NCI-H526 (cell line): ENCODE data around the gene SORBS2.

ENCODE experiments used
- DNase-seq, 2 experiments: peaks; one replicate each; lab custom pipeline; 2025; lab: John Stamatoyannopoulos, UW

The SORBS2 gene

DNA sequence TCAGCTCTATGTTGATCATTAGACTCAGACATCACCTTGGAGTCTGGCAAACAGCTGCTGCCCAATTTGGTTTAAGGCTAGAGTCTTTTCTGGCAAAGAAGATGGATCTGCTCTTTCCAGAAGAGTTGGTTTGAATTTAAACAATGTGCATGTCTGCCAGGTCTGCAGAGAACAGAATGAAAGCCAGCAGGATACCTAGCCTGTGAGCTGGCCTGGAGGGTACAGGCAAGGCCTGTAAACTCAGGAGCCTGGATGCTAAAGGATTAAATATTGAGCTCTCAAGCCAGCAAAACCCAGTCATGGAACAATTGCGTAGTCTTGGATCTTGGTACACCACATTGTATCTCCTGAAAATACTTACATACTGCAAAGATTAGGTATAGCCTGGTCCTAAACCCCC is 261.1 kb downstream of the SORBS2 start:
- DNase-seq: no peak

DNA sequence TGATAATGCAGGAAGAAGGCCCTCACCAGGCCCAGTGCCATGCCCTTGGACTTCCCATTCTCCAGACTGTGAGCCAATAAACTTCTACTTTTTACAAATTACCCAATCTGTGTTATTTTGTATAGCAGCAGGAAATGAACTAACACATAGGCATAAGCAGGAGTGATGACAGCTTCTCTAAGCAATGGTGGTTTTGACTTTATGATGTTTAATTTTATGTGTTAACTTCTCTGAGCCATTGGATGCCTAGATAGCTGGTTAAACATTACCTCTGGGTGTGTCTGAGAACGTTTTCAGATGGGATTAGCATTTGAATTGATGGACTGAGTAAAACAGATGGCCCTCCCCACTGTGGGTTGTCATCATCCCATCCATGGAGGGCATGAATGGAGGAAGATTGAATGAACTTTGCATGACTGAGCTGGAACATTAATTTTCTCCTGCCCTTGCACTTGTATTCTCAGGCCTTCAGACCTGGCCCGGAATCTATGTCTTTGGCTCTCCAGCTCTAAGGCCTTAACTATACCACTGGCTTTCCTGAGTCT is 262.8 kb downstream of the SORBS2 start:
- DNase-seq: no peak

DNA sequence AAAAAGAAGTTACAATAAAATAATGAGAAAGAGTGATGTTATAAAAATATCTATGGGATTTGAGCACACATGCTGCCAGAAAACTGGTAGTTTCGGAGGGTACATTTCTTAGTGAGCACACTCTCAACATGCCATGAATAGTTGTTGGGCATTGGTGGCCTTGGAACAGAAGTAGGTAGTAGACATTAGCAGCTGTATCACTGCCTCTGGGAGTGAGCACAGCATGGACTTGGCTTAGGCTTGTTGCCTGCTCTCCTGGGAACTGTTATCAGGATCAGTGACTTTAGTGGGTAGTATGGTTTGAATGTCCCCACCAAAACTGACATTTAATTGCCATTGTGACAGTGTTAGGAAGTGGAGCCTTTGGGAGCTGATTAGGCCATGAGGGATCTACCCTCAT is 263.4 kb downstream of the SORBS2 start:
- no peak for DNase-seq

DNA sequence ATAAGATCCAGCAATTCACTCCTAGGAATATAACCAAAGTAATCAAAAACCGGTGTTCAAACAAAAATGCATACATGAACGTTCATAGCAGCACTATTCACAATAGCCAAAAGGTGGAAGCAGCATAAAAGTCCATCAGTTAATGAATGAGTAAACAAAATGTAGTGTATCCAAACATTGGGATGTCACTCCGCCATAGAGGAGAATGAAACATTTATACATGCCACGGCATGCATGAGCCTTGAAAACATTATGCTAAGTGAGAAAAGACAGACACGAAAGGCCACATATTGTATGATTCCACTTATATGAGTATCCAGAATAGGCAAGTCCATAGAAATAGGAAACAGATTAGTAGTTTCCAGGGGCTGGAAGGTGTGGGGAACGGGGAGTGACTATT is 265.7 kb downstream of the SORBS2 start:
- no peak for DNase-seq

DNA sequence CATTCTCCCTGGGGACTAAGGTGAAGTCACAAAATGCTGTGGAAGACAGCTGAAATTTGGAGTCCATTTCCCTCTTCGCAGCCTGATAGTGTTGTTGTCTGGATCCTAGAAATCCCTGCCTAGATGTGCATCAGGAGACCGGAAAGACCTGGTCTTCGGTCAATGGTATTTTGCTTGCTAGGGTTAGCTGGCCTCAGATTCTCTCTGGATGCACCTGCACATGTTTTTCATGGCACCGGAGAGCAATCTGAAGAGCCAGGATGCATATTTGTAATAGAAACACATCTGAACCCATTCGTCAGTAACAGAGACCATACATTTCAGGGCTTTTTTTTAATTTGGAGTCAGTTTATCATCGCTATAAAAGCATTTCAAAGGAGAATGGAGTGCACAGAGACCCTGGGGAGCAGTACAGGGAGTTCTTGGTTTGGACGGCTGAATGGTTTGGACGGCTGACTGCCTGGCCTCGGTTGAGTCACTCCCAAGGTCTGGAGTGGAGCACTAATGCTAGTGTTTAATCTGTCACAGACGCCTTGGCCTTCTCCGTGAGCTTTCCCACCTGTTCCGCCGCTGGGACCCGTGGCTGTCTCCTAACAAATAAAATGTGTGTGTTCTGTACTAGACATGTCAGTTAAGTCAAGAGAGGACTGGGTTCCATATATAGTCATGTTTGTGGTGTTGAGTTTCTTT is 269.2 kb downstream of the SORBS2 start:
- DNase-seq: no peak

DNA sequence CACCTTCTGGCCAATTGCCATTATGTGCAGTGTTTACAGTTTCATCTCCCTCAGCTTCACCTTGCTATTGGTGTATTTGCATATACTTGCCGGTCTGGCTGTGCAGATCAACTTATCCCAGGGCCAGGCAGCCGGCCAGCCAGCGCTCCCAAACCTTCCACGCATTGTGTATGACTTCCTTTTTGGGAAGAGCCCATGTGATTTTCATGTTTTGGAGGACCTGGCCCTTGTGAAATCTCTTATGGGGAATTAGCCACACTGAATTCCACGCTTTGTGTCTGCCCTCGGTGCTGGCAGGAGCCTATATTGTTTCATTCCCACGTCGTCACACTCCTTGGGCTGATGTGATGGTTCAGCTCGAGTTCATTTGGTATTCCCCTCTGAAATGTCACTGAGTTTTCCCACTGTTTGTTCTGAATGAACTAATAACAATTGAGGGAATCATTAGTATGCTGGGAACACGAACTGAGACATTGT is 270.7 kb downstream of the SORBS2 start:
- peak in 1 of 2 experiments; percentile 37 for DNase-seq

DNA sequence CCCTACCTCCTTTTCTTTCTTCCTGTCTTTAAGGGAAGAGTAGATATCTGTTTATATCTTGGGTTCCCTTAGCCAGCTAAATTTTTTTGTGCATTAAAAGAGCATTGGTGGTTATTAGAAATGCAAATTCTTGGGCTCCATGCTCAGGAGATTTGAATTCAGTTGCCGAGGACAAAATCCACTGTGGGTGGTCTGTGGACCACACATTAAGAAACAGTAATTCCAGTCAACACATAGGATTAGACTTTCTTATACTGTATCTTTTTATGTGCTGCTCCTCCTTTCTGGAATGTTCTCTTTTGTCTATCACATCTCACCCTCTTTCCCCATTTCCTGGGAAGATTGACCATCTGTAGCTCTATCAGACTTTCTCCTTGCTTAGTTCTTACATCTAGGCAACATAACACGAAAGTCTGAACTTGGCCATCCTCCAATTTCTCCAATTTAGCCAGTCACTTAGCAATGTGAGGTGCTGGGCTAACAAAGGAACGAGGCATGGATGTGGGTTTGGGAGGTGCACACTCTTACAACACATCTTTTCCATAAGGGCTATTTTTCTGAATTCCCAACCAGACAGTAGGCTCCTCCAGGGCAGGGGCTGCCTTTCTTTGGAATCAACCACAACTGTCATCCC is 271.4 kb downstream of the SORBS2 start:
- no peak for DNase-seq

DNA sequence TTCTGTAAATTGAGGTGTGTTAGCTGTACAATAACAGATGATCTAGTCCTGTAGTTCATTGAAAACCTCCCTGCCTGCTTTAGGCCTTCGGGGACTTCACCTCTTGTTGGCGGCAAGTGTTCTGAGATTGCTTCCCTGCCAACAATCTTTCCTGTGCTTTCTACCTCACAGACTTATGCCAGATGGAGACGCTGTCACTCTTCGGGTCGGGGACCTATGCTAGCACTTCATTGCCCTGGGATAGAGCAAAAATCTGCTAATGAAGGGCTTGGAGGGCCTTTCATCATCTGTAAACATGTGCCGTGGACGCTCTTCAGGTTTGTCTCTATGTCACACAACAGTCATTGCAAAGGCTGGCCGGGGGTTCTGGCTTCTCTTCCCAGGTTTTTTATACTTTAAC is 272.0 kb downstream of the SORBS2 start:
- DNase-seq: no peak

DNA sequence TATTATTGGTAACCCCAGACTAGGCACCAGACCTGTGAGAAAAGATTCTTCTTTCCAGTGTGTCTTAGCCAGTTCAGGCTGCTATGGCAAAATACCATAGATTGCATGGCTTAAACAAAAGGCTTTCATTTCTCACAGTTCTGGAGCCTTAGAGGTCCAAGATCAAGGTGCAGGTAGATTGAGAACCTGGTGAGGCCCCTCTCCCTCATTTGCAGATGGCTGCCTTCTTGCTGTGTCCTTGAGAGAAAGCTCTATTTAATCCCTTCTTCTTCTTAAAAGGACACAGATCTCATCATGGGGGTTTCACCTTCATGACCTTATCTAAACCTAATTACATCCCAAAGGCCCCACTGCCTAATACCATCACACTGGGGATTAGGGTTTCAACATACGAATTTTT is 273.2 kb downstream of the SORBS2 start:
- DNase-seq: no peak

DNA sequence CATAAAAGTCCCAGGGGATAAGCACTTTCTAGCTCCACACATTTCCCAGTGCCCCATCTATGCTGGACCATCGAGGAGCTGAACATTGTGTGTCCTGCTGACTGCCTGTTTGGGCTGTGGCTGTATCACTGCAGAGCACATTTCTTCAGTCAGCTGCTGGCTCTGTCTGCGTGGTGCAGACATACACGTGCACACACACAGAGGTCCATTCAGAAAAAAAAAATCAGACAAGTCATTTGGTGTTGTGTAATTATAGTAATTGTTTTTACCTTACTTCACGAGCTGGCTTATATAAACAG is 275.6 kb downstream of the SORBS2 start:
- DNase-seq: peak in 1 of 2 experiments; percentile 26

DNA sequence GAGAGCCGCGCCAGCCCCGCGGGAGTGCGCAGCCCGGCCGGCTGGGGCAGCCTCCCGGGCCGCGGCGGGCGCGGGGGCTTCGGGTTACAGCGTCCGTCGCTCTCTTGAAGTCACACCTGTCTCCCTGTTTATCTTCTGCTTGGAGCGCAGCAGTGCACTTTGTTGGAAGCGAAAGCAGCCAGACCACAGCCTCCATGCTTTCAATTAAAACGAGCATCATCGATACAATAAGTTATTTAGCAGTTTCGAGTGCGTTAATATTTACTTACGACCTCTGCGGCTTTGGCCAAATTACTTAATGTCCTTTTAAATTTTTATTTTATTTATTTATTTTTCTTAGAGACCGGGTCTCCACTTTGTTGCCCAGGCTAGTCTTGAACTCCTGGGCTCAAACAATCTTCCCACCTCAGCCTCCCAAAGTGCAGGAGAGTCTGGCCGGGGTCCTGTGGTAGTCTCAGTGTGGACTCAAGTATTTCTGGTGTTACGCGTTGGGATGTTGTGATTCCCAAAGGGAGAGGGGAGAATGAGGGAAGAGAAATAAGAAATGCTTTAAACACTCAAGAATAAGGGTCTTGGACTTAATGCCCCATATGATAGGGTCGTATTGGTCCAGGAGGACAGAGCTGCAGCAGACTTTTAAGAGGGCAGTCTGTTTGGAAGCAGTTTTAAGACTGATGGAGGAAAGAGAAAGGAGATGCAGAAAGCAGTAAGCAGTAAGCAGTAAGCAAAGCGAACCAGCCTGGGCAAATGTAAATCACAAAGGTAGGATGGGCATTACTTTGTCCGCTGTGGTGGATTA is 276.2 kb downstream of the SORBS2 start:
- DNase-seq: no peak
